ENCODE data around the gene BUD13. TPM values are rescaled to one million over a fixed set of nuclear protein-coding genes. Genes with fewer than 3 reads are reported as not detected.
A peak's percentile ranks its signal among the peaks of the same experiment; 100 is the strongest.

Gene BUD13
- total and polyA plus RNA-seq, 2 of the 13 experiments (the other 11 are each of a cell fraction or from before 2014, with no cell fraction given) = 13.3 to 25.9 TPM

DNA sequence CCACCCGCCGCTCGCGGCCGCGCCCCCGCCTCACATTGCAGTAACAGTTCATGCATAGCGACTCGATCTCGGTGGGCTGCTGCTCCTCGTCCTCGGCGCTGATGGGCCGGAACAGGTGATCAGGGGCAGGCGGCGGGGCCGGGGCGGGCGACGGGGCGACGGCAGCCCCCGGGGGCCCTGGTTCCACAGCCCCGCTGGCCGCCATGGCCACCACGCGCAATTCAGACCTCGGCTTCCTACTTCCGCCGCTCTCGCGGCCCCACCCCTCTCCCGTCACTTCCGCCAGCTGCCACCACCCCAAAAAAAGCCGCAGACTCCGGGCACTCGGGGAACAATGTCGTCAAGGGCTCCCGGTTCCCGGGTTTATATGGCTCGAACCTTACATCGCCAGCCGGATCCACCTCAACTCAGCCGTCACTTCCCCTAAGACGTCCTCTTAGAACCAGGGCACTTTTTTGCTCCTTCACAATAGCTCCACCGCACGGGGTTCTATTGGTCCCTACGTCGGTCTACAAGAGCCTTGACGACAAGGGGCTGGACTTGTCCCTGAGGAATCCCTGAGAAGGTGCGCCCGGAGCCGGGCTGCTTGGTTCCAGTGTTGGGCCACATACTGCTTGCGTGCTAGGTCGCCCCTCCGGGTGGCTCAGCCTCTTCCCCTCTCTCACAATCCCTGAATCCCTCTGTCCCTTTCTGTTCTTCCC, 15.1 kb upstream of the BUD13 start, which contains the start of gene ZPR1 (continued):
- TF ChIP-seq, protein P1, sequence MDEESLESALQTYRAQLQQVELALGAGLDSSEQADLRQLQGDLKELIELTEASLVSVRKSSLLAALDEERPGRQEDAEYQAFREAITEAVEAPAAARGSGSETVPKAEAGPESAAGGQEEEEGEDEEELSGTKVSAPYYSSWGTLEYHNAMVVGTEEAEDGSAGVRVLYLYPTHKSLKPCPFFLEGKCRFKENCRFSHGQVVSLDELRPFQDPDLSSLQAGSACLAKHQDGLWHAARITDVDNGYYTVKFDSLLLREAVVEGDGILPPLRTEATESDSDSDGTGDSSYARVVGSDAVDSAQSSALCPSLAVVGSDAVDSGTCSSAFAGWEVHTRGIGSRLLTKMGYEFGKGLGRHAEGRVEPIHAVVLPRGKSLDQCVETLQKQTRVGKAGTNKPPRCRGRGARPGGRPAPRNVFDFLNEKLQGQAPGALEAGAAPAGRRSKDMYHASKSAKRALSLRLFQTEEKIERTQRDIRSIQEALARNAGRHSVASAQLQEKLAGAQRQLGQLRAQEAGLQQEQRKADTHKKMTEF (CRISPR knock-in tag; IDR thresholded peaks at IDR 0.05) = peak; percentile 74
- TF ChIP-seq, protein P2, sequence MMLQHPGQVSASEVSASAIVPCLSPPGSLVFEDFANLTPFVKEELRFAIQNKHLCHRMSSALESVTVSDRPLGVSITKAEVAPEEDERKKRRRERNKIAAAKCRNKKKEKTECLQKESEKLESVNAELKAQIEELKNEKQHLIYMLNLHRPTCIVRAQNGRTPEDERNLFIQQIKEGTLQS (CRISPR knock-in tag; IDR thresholded peaks at IDR 0.05) = no peak
- peak; percentile 92 for TF ChIP-seq YY1 (IDR thresholded peaks at IDR 0.05; ENCODE audit: insufficient read depth, insufficient replicate concordance, low read depth, low read length)
- TF ChIP-seq, protein P3, sequence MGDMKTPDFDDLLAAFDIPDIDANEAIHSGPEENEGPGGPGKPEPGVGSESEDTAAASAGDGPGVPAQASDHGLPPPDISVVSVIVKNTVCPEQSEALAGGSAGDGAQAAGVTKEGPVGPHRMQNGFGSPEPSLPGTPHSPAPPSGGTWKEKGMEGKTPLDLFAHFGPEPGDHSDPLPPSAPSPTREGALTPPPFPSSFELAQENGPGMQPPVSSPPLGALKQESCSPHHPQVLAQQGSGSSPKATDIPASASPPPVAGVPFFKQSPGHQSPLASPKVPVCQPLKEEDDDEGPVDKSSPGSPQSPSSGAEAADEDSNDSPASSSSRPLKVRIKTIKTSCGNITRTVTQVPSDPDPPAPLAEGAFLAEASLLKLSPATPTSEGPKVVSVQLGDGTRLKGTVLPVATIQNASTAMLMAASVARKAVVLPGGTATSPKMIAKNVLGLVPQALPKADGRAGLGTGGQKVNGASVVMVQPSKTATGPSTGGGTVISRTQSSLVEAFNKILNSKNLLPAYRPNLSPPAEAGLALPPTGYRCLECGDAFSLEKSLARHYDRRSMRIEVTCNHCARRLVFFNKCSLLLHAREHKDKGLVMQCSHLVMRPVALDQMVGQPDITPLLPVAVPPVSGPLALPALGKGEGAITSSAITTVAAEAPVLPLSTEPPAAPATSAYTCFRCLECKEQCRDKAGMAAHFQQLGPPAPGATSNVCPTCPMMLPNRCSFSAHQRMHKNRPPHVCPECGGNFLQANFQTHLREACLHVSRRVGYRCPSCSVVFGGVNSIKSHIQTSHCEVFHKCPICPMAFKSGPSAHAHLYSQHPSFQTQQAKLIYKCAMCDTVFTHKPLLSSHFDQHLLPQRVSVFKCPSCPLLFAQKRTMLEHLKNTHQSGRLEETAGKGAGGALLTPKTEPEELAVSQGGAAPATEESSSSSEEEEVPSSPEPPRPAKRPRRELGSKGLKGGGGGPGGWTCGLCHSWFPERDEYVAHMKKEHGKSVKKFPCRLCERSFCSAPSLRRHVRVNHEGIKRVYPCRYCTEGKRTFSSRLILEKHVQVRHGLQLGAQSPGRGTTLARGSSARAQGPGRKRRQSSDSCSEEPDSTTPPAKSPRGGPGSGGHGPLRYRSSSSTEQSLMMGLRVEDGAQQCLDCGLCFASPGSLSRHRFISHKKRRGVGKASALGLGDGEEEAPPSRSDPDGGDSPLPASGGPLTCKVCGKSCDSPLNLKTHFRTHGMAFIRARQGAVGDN (CRISPR knock-in tag; IDR thresholded peaks at IDR 0.05) = peak; percentile 84
- peak; percentile 81 for TF ChIP-seq POLR2G (IDR thresholded peaks at IDR 0.05; ENCODE audit: low read depth, low read length)
- no peak for TF ChIP-seq ZNF761 (CRISPR knock-in tag; conservative IDR thresholded peaks at IDR 0.05)
- peak; percentile 67 for TF ChIP-seq PHF8 (CRISPR knock-in tag; IDR thresholded peaks at IDR 0.05)
- TF ChIP-seq MYC (CRISPR knock-in tag; IDR thresholded peaks at IDR 0.05; ENCODE audit: borderline replicate concordance) = peak; percentile 64; the same call in 1 of the 2 replicates
- TF ChIP-seq POLR2A (IDR thresholded peaks at IDR 0.05; ENCODE audit: insufficient read depth in 1 of 2, low read depth in 2 of 2, low read length in 2 of 2) = peak; percentile 58 to 71; a peak in 3 of 4 replicates
- TF ChIP-seq ZNF501 (CRISPR knock-in tag; IDR thresholded peaks at IDR 0.05) = peak; percentile 64; the same call in 1 of the 2 replicates
- TF ChIP-seq, protein P4, sequence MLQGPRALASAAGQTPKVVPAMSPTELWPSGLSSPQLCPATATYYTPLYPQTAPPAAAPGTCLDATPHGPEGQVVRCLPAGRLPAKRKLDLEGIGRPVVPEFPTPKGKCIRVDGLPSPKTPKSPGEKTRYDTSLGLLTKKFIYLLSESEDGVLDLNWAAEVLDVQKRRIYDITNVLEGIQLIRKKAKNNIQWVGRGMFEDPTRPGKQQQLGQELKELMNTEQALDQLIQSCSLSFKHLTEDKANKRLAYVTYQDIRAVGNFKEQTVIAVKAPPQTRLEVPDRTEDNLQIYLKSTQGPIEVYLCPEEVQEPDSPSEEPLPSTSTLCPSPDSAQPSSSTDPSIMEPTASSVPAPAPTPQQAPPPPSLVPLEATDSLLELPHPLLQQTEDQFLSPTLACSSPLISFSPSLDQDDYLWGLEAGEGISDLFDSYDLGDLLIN (CRISPR knock-in tag; IDR thresholded peaks at IDR 0.05; ENCODE audit: borderline replicate concordance) = no peak
- TF ChIP-seq KMT2A (CRISPR knock-in tag; IDR thresholded peaks at IDR 0.05) = 0 out of 2 replicates have a peak, but pooled peaks have one; percentile 59
- TF ChIP-seq MBD4 (IDR thresholded peaks at IDR 0.05; ENCODE audit: borderline replicate concordance, low read length) = no peak
- 0 out of 2 replicates have a peak, but pooled peaks have one; percentile 30 for TF ChIP-seq ZNF850 (CRISPR knock-in tag; conservative IDR thresholded peaks at IDR 0.05)
- no peak for TF ChIP-seq NR1H2 (CRISPR knock-in tag; IDR thresholded peaks at IDR 0.05; ENCODE audit: borderline replicate concordance, low read depth)
- TF ChIP-seq, protein P5, sequence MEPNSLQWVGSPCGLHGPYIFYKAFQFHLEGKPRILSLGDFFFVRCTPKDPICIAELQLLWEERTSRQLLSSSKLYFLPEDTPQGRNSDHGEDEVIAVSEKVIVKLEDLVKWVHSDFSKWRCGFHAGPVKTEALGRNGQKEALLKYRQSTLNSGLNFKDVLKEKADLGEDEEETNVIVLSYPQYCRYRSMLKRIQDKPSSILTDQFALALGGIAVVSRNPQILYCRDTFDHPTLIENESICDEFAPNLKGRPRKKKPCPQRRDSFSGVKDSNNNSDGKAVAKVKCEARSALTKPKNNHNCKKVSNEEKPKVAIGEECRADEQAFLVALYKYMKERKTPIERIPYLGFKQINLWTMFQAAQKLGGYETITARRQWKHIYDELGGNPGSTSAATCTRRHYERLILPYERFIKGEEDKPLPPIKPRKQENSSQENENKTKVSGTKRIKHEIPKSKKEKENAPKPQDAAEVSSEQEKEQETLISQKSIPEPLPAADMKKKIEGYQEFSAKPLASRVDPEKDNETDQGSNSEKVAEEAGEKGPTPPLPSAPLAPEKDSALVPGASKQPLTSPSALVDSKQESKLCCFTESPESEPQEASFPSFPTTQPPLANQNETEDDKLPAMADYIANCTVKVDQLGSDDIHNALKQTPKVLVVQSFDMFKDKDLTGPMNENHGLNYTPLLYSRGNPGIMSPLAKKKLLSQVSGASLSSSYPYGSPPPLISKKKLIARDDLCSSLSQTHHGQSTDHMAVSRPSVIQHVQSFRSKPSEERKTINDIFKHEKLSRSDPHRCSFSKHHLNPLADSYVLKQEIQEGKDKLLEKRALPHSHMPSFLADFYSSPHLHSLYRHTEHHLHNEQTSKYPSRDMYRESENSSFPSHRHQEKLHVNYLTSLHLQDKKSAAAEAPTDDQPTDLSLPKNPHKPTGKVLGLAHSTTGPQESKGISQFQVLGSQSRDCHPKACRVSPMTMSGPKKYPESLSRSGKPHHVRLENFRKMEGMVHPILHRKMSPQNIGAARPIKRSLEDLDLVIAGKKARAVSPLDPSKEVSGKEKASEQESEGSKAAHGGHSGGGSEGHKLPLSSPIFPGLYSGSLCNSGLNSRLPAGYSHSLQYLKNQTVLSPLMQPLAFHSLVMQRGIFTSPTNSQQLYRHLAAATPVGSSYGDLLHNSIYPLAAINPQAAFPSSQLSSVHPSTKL (CRISPR knock-in tag; IDR thresholded peaks at IDR 0.05) = peak; percentile 10; the same call in 1 of the 2 replicates
- no peak for TF ChIP-seq ZNF747 (CRISPR knock-in tag; IDR thresholded peaks at IDR 0.05; ENCODE audit: borderline replicate concordance)

All from HepG2 (cell line).